Measurements from ENCODE around the gene MAF. TPM values are rescaled to one million over a fixed set of nuclear protein-coding genes. Genes with fewer than 3 reads are reported as not detected.

The MAF gene
- total and polyA plus RNA-seq, 2 of the 13 experiments (the other 11 are each of a cell fraction or from before 2014, with no cell fraction given) = 0.07 to 0.31 TPM

DNA sequence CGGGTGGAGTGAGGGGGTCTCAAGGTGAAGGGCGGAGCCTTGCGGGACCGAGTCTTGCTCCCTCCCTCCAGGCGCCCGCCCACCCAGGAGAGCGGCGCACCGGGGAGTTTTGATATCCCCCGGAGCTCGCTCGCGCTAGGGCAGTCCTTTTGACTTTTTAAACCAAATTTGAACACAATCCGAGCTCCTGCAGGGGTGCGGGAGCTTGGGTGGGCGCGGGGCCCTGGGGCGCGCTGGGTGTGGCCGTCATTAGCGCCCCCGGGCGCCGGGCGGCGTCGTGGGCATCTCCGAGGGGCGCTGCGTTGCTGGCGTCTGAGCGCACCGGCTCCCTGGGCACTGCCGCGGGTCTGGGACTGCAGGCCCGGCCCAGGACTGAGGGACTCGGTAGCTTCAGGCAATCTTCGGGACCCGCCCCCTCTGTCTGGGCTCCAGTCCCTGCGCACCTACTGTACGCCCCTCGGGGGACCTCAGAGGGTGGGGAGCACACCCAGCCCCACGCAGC is 10.9 kb downstream of the MAF start:
- ATAC-seq (no peak), DNase-seq (ENCODE audit: low spot score) (no peak), FAIRE-seq (no peak)
- Histone ChIP-seq H3K4me2 (ENCODE audit: low read depth, low read length) (no peak overlapping the region), H2AFZ (ENCODE audit: low read length) (no peak overlapping the region), H3K9me3 (ENCODE audit: low read length) (no peaks in the 10 kb centered on the region), H3K4me1 (ENCODE audit: insufficient read depth, low read length) (no peaks in the 10 kb centered on the region), H3K9ac (ENCODE audit: insufficient read depth, low read depth, low read length) (no peak overlapping the region), H3K27me3 (ENCODE audit: control insufficient read depth in 1 of 2, insufficient read depth in 2 of 2, low read length in 2 of 2) (peaks cover 0 to 27% of the 10 kb centered on the region in 2 experiments; a peak in 2 of 5 replicates), H3K79me2 (ENCODE audit: insufficient read depth, low read length) (no peaks in the 10 kb centered on the region), H4K20me1 (ENCODE audit: insufficient read depth, low read length) (no peaks in the 10 kb centered on the region), H3K36me3 (replicated peaks in 1 of 2; ENCODE audit: control insufficient read depth in 1 of 2, insufficient read depth in 2 of 2, low read length in 2 of 2) (no peaks in the 10 kb centered on the region), H3K4me3 (replicated peaks in 1 of 3; ENCODE audit: insufficient read depth in 1 of 3, low read depth in 2 of 3, low read length in 3 of 3) (no peak overlapping the region), H3K27ac (ENCODE audit: extremely low read length, insufficient read depth, low read length) (no peak overlapping the region)
- ChIA-PET CTCF (ENCODE audit: low intra/inter-chr PET ratio, low total read pairs) (no interaction called here), POLR2A (no interaction called here)
- in situ Hi-C loops (cut with HindIII; ENCODE audit: extremely low pct_ligation_motif_present, low pct_unique_long_range_greater_than_20kb) (no loop called here), intact Hi-C loops (cut with micrococcal nuclease; ENCODE audit: unreplicated experiment) (no loop called here)
- BruUV-seq (replicated peaks) = no TSS peak
- TF ChIP-seq, protein P1, sequence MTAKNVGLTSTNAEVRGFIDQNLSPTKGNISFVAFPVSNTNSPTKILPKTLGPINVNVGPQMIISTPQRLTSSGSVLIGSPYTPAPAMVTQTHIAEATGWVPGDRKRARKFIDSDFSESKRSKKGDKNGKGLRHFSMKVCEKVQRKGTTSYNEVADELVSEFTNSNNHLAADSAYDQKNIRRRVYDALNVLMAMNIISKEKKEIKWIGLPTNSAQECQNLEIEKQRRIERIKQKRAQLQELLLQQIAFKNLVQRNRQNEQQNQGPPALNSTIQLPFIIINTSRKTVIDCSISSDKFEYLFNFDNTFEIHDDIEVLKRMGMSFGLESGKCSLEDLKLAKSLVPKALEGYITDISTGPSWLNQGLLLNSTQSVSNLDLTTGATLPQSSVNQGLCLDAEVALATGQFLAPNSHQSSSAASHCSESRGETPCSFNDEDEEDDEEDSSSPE (CRISPR knock-in tag; IDR thresholded peaks at IDR 0.05) = no peak
- TF ChIP-seq ISX (CRISPR knock-in tag; conservative IDR thresholded peaks at IDR 0.05) (no peak), HOXA3 (CRISPR knock-in tag; IDR thresholded peaks at IDR 0.05) (no peak), ZNF605 (CRISPR knock-in tag; IDR thresholded peaks at IDR 0.05) (no peak), ZNF207 (IDR thresholded peaks at IDR 0.05; ENCODE audit: borderline replicate concordance) (no peak), ZNF431 (CRISPR knock-in tag; IDR thresholded peaks at IDR 0.05; ENCODE audit: borderline replicate concordance, low read depth) (no peak), ZNF382 (CRISPR knock-in tag; IDR thresholded peaks at IDR 0.05; ENCODE audit: borderline replicate concordance) (no peak), SALL2 (CRISPR knock-in tag; IDR thresholded peaks at IDR 0.05) (no peak), SPEN (CRISPR knock-in tag; IDR thresholded peaks at IDR 0.05; ENCODE audit: low read depth) (no peak), STAT5B (CRISPR knock-in tag; IDR thresholded peaks at IDR 0.05) (no peak), ZNF546 (CRISPR knock-in tag; conservative IDR thresholded peaks at IDR 0.05) (no peak), ZNF761 (CRISPR knock-in tag; conservative IDR thresholded peaks at IDR 0.05) (no peak), NR2C2 (CRISPR knock-in tag; IDR thresholded peaks at IDR 0.05; ENCODE audit: borderline replicate concordance) (no peak), CHCHD3 (CRISPR knock-in tag; IDR thresholded peaks at IDR 0.05) (no peak), RAD21 (CRISPR knock-in tag; IDR thresholded peaks at IDR 0.05) (no peak), FOXO1 (CRISPR knock-in tag; IDR thresholded peaks at IDR 0.05) (no peak)
- TF ChIP-seq, protein P2, sequence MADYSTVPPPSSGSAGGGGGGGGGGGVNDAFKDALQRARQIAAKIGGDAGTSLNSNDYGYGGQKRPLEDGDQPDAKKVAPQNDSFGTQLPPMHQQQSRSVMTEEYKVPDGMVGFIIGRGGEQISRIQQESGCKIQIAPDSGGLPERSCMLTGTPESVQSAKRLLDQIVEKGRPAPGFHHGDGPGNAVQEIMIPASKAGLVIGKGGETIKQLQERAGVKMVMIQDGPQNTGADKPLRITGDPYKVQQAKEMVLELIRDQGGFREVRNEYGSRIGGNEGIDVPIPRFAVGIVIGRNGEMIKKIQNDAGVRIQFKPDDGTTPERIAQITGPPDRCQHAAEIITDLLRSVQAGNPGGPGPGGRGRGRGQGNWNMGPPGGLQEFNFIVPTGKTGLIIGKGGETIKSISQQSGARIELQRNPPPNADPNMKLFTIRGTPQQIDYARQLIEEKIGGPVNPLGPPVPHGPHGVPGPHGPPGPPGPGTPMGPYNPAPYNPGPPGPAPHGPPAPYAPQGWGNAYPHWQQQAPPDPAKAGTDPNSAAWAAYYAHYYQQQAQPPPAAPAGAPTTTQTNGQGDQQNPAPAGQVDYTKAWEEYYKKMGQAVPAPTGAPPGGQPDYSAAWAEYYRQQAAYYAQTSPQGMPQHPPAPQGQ (CRISPR knock-in tag; IDR thresholded peaks at IDR 0.05; ENCODE audit: borderline replicate concordance) = no peak
- TF ChIP-seq, protein P3, sequence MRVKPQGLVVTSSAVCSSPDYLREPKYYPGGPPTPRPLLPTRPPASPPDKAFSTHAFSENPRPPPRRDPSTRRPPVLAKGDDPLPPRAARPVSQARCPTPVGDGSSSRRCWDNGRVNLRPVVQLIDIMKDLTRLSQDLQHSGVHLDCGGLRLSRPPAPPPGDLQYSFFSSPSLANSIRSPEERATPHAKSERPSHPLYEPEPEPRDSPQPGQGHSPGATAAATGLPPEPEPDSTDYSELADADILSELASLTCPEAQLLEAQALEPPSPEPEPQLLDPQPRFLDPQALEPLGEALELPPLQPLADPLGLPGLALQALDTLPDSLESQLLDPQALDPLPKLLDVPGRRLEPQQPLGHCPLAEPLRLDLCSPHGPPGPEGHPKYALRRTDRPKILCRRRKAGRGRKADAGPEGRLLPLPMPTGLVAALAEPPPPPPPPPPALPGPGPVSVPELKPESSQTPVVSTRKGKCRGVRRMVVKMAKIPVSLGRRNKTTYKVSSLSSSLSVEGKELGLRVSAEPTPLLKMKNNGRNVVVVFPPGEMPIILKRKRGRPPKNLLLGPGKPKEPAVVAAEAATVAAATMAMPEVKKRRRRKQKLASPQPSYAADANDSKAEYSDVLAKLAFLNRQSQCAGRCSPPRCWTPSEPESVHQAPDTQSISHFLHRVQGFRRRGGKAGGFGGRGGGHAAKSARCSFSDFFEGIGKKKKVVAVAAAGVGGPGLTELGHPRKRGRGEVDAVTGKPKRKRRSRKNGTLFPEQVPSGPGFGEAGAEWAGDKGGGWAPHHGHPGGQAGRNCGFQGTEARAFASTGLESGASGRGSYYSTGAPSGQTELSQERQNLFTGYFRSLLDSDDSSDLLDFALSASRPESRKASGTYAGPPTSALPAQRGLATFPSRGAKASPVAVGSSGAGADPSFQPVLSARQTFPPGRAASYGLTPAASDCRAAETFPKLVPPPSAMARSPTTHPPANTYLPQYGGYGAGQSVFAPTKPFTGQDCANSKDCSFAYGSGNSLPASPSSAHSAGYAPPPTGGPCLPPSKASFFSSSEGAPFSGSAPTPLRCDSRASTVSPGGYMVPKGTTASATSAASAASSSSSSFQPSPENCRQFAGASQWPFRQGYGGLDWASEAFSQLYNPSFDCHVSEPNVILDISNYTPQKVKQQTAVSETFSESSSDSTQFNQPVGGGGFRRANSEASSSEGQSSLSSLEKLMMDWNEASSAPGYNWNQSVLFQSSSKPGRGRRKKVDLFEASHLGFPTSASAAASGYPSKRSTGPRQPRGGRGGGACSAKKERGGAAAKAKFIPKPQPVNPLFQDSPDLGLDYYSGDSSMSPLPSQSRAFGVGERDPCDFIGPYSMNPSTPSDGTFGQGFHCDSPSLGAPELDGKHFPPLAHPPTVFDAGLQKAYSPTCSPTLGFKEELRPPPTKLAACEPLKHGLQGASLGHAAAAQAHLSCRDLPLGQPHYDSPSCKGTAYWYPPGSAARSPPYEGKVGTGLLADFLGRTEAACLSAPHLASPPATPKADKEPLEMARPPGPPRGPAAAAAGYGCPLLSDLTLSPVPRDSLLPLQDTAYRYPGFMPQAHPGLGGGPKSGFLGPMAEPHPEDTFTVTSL (CRISPR knock-in tag; IDR thresholded peaks at IDR 0.05; ENCODE audit: borderline replicate concordance) = no peak
- WGBS (ENCODE audit: low lambda C conversion rate) = 88% methylated on average over 15 of the region's 43 CpGs
